Stomach (tissue), 4 donors: ENCODE data around the gene PNPLA8.

ENCODE experiments used
- CTCF ChIP-seq, 7 experiments: fragments of 450-650 bp in 4 of 7; fragments of 200-600 bp in 3 of 7; sonication (generic) in 3 of 7; IDR thresholded peaks; one replicate each; pipeline ENCODE4 v1.5.1; 2016 to 2019; ENCODE audit warnings: antibody characterized with exemption in 7 of 7, control low read depth in 2 of 7, mild to moderate bottlenecking in 1 of 7
- EP300 ChIP-seq: sonication (generic); formaldehyde crosslinking; IDR thresholded peaks from one replicate; pipeline ENCODE4 v1.6.1; 2017; ENCODE audit warnings: antibody characterized with exemption

- no peak for TF ChIP-seq EP300
- TF ChIP-seq CTCF (IDR thresholded peaks at IDR 0.05), result no peak
Measured at GRCh38 chr7:108535744-108536143, 9.8 kb upstream of the PNPLA8 start.
